ENCODE measurements around the gene ALMS1.
"Not testable (repeated sequence)": the region's sequence is repeated elsewhere in the genome, so short reads cannot be mapped to it uniquely, and the experiment has no call there.

ALMS1 gene

DNA sequence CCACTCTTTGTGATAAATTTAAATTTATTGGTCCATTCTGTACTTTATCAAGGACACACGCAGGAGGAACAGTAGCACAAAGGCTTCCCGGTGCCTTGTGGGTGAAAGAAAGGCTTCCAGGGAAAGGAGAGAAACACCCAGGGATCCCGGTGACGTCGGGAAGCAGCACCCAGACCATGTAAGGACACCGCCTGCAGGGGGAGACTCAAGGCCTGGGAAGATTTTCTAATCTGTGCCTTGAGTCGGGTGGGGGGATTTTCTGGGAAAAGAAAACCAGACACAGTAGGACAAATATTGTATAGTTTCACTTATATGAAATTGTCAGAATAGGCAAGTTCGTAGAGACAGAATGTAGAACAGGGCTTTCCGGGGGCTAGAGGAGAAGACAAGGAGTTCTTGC, 239.0 kb downstream of the ALMS1 start:
- DNase-seq (ENCODE audit: low spot score), result not testable (repeated sequence)

DNA sequence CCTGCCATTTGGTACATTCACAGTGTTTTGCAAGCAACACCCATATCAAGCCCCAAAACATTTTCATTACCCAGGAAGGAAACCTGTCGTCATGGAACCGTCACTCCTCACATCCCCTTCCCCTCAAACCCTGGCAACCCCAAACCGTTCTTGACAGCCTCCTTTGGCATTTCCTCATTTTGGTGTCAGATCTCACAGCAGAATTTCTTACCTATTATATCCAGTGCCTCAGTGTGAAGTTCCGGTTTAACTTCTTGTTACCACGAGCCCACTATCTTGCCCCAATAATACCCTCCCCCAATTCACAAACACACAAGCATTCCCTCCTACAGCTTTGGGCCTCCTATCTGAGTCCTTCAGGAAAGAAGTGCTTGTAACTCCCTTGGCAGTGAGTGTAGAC, 240.6 kb downstream of the ALMS1 start:
- not testable (repeated sequence) for DNase-seq (ENCODE audit: low spot score)

DNA sequence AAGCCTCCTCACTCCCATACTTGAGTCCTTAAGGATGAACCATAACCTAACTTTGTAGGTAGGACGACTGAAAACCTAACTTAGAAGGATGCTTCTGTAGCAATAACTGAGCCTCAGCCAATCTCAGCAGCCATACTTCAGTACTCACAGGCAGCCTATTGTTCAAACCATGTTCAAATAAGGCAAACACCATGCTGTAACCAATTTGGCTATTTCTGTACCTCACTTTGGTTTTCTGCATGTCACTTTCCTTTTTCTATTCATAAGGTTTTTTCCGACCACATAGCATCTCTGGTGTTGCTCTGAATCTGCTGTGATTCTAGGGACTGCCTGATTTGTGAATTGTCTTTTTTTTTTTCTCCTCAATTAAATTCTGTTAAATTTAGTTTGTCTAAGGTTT, 242.9 kb downstream of the ALMS1 start:
- not testable (repeated sequence) for DNase-seq (ENCODE audit: low spot score)

- not testable (repeated sequence) for DNase-seq (ENCODE audit: low spot score)
These were observed 245.1 kb downstream of the ALMS1 start for GRCh38 chr2:73630662-73631266.

GRCh38 chr2:73636977-73637376, 251.3 kb downstream of the ALMS1 start:
- DNase-seq (ENCODE audit: low spot score), result not testable (repeated sequence)

GRCh38 chr2:73638429-73638828, 252.8 kb downstream of the ALMS1 start:
- DNase-seq (ENCODE audit: low spot score), result no peak

GRCh38 chr2:73640511-73640911, 254.9 kb downstream of the ALMS1 start:
- no peak for DNase-seq (ENCODE audit: low spot score)

GRCh38 chr2:73640946-73641766, 255.5 kb downstream of the ALMS1 start:
- no peak for DNase-seq (ENCODE audit: low spot score)

GRCh38 chr2:73641767-73642062, 256.1 kb downstream of the ALMS1 start:
- DNase-seq (ENCODE audit: low spot score), result no peak

GRCh38 chr2:73642338-73643018, 256.8 kb downstream of the ALMS1 start, which contains the start of gene NAT8:
TSS of gene NAT8 (minus strand) at chr2:73642422. CDS start at chr2:73641628, 794 bp downstream.
- no peak for DNase-seq (ENCODE audit: low spot score)

DNA sequence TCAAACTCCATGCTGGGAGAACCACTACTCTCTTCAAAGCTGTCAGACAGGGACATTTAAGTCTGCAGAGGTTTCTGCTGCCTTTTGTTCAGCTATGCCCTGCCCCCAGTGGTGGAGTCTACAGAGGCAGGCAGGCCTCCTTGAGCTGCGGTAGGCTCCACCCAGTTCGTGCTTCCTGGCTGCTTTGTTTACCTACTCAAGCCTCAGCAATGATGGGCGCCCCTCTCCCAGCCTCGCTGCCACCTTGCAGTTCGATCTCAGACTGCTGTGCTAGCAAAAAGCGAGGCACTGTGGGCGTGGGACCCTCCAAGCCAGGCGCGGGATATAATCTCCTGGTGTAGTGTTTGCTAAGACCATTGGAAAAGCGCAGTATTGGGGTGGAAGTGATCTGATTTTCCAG, 262.1 kb downstream of the ALMS1 start:
- DNase-seq (ENCODE audit: low spot score), result not testable (repeated sequence)

DNA sequence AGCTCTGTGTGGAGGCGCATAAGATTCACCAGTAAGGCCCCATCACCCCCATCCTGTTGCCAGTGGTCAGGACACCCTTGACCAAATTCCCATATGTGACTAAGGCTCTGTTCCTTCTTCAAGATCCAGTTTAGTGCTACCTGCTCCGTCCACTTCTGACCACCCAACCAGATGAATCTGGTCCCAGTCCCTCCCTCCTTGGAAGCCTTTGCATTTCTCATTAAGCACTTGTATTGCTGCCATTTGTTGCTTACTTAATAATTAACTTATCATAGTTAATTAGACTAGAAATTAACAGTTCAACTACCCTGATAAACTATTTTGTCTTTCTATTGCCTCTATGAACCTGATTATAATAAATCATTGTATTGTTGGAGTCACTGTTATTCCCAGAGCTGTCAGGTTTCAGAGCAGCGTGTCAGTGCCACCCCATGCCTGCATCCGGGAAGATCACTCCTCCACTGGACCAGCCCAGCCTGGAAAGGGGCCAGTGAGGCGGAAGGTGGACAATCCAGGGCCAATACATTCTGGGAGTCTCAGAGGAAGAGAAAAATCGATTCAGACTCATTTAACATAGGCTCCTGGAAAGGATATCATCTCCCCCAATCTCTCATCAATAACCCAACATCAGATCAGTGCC, 266.1 kb downstream of the ALMS1 start:
- DNase-seq (ENCODE audit: low spot score), result no peak

GRCh38 chr2:73652348-73652747, 266.7 kb downstream of the ALMS1 start:
- no peak for DNase-seq (ENCODE audit: low spot score)

DNA sequence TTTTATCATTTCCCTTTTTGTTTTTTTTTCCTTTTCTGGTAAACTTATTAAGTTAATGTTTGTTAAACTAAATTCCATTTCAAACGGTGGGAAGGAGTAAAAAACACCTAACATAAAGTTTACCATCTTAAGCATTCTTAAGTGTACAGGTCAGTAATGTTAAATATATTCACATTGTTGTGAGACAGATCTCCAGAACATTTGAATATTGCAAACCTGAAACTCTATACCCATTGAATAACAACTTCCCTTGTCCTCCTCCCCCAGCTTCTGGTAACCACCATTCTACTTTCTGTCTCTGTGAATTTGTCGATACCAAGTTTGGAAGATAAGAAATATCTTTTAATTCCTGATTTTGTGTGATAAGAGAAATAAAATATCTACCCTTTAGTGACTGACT, 268.5 kb downstream of the ALMS1 start:
- DNase-seq (ENCODE audit: low spot score), result no peak

Measured in CD4-positive, alpha-beta T cell treated with Interleukin-15 for 4 hours (primary cell).